ENCODE measurements around the gene RAB7A. TPM values are rescaled to one million over a fixed set of nuclear protein-coding genes. Genes with fewer than 3 reads are reported as not detected.

RAB7A gene
- total and polyA plus RNA-seq, 10 of the 15 experiments (the other 5 are each of a cell fraction or from before 2014, with no cell fraction given), result 40.3 to 212 (median 160) TPM

DNA sequence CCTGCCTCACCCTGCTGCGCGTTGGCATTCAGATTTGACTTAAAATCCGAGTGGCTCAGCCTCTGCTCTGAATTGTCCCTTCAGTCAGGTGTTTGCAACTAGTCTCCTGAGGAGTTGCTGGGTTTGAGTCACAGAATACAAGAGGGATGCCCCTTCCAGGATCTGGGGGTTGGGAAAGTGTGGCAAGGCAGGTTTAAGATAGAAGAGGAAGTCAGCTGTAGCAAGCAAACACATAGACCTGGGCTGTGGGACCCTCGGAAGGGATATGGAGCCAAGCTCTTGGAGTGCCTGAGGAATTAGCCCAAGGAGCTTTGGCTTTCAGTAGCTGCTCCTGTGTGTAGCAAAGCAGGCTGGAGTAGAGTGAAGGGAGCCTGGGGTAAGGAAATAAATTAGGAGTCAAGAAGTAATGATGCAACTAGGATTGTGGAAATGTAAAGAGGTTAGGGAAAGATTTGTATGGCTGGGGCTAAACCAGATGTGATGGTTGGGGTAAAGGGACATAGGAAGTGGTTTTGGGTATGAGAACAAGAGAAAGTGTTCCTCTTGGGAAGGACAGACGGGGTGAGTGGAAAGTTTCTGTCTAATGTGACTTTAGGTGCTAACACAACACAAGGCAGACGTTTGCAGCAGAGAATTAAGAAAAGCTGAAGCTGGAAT is 41.2 kb downstream of the RAB7A start:
- intact Hi-C loops (cut with micrococcal nuclease; ENCODE audit: unreplicated experiment), result no loop called here
- peaks cover 74% of the 10 kb centered on the region for H3K79me2 ChIP-seq (ENCODE audit: control insufficient read depth, insufficient read depth, low read length)
- in situ Hi-C loops (cut with MboI), result no loop called here
- RAD21 ChIA-PET (ENCODE audit: unreplicated experiment), result no interaction called here
- H3K27me3 ChIP-seq (replicated peaks in 1 of 2; ENCODE audit: control insufficient read depth in 2 of 2, insufficient read depth in 2 of 2, low read length in 1 of 2), result no peaks in the 10 kb centered on the region
- H3K4me1 ChIP-seq (ENCODE audit: control insufficient read depth, insufficient read depth, low read length), result peaks cover 6% of the 10 kb centered on the region; the same call in 1 of the 2 replicates
- DNase-seq (ENCODE audit: low read depth, low spot score) (no peak), FAIRE-seq (no peak), ATAC-seq (no peak; the same call in 2 of the 3 replicates)
- no peaks in the 10 kb centered on the region for H3K9me3 ChIP-seq (replicated peaks; ENCODE audit: control insufficient read depth, insufficient read depth, low read length)
- SMC1A ChIA-PET (ENCODE audit: uncharacterized antibody, unreplicated experiment), result interaction anchor here (0.7 to 1.5 kb wide), 6 partner anchors 8 to 305 kb away, joined by 3 to 5 read pairs (median 3); no protein-coding TSS in a partner anchor
- no TSS peak for BruUV-seq (replicated peaks)
- peaks cover 2% of the 10 kb centered on the region in 2 experiments; a peak in 2 of 4 replicates for H3K36me3 ChIP-seq (ENCODE audit: control insufficient read depth in 2 of 2, insufficient read depth in 2 of 2, low read length in 1 of 2)
- WGBS (ENCODE audit: insufficient coverage, insufficient replicate concordance, low lambda C conversion rate, missing lambda C conversion rate), result 53% methylated on average over 6 of the region's 6 CpGs
- peak overlapping the region; percentile 20; the same call in 1 of the 2 replicates for H3K27ac ChIP-seq (ENCODE audit: control insufficient read depth, insufficient read depth)
- H4K20me1 ChIP-seq (ENCODE audit: control insufficient read depth, insufficient read depth), result no peaks in the 10 kb centered on the region
- H3K4me2 ChIP-seq (ENCODE audit: control insufficient read depth, insufficient read depth), result no peak overlapping the region
- H2AFZ ChIP-seq (ENCODE audit: control insufficient read depth, low read depth, low read length), result no peak overlapping the region
- no peak overlapping the region for H3K4me3 ChIP-seq
- no peak overlapping the region for H3K9ac ChIP-seq (ENCODE audit: control insufficient read depth, insufficient read depth, low read length)
- POLR2A ChIA-PET, result interaction anchor here (0.6 to 1.1 kb wide), 2 partner anchors 13 to 42 kb away, joined by 3 read pairs; no protein-coding TSS in a partner anchor
- TF ChIP-seq SPI1 (IDR thresholded peaks at IDR 0.05; ENCODE audit: borderline replicate concordance, insufficient read depth, low read depth, low read length) (0 out of 2 replicates have a peak, but pooled peaks have one; percentile 12), STAT1 (conservative IDR thresholded peaks at IDR 0.05) (no peak), IKZF1 (conservative IDR thresholded peaks at IDR 0.05) (no peak), SMARCA5 (IDR thresholded peaks at IDR 0.05) (no peak), IKZF2 (IDR thresholded peaks at IDR 0.05) (no peak)
- CTCF ChIA-PET, result no interaction called here

DNA sequence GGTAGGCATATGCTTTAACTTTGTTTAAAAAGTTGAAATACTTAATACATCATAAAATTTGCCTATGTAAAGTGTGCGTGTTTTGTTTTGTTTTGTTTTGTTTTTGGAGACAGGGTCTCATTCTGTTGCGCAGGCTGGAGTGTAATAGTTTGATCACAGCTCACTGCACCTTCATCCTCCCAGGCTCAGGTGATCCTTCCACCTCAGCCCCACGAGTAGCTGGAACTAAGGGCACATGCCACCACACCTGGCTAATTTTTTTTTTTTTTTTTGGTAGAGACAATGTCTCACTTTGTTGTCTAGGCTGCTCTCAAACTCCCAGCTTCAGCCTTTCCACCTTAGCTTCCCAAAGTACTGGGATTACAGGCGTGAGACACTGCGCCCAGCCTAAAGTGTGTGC is 42.5 kb downstream of the RAB7A start:
- POLR2A ChIA-PET, result interaction anchor here (0.7 to 1.1 kb wide), 3 partner anchors 12 to 39 kb away, joined by 3 read pairs; no protein-coding TSS in a partner anchor
- H4K20me1 ChIP-seq (ENCODE audit: control insufficient read depth, insufficient read depth), result no peaks in the 10 kb centered on the region

More for the DNA sequence above, 42.5 kb downstream of the RAB7A start:
- RAD21 ChIA-PET (ENCODE audit: unreplicated experiment), result interaction anchor here (0.9 to 1.0 kb wide), 2 partner anchors 15 to 33 kb away, joined by 3 read pairs; no protein-coding TSS in a partner anchor
- SMC1A ChIA-PET (ENCODE audit: uncharacterized antibody, unreplicated experiment), result interaction anchor here (1.0 to 1.5 kb wide), 3 partner anchors 10 to 31 kb away, joined by 3 to 5 read pairs (median 4); no protein-coding TSS in a partner anchor
- no TSS peak for BruUV-seq (replicated peaks)
- Histone ChIP-seq H3K4me2 (ENCODE audit: control insufficient read depth, insufficient read depth) (no peak overlapping the region), H3K79me2 (ENCODE audit: control insufficient read depth, insufficient read depth, low read length) (peaks cover 71% of the 10 kb centered on the region), H3K4me1 (ENCODE audit: control insufficient read depth, insufficient read depth, low read length) (peaks cover 6% of the 10 kb centered on the region; the same call in 1 of the 2 replicates), H3K27me3 (replicated peaks in 1 of 2; ENCODE audit: control insufficient read depth in 2 of 2, insufficient read depth in 2 of 2, low read length in 1 of 2) (no peaks in the 10 kb centered on the region), H3K9me3 (replicated peaks; ENCODE audit: control insufficient read depth, insufficient read depth, low read length) (no peaks in the 10 kb centered on the region), H3K4me3 (no peak overlapping the region), H3K27ac (ENCODE audit: control insufficient read depth, insufficient read depth) (no peak overlapping the region), H3K9ac (ENCODE audit: control insufficient read depth, insufficient read depth, low read length) (no peak overlapping the region), H3K36me3 (ENCODE audit: control insufficient read depth in 2 of 2, insufficient read depth in 2 of 2, low read length in 1 of 2) (peaks cover 2% of the 10 kb centered on the region in 2 experiments; a peak in 2 of 4 replicates), H2AFZ (ENCODE audit: control insufficient read depth, low read depth, low read length) (no peak overlapping the region)
- TF ChIP-seq MYC (IDR thresholded peaks at IDR 0.05; ENCODE audit: insufficient read depth, insufficient read length, insufficient replicate concordance, low read length, severe bottlenecking), result no peak
- TF ChIP-seq ATF7 (IDR thresholded peaks at IDR 0.05; ENCODE audit: low read depth), result no peak
- TF ChIP-seq RAD21 (IDR thresholded peaks at IDR 0.05; ENCODE audit: insufficient read depth, low read depth, low read length), result no peak
- TF ChIP-seq MTA2 (IDR thresholded peaks at IDR 0.05; ENCODE audit: low read depth), result no peak
- TF ChIP-seq EP300 (IDR thresholded peaks at IDR 0.05; ENCODE audit: borderline replicate concordance in 1 of 2, control insufficient read depth in 1 of 2, low read depth in 2 of 2, low read length in 2 of 2), result no peak
- no peak for TF ChIP-seq YBX1 (IDR thresholded peaks at IDR 0.05)
- no peak for TF ChIP-seq ZNF24 (IDR thresholded peaks at IDR 0.05)
- TF ChIP-seq EED (IDR thresholded peaks at IDR 0.05; ENCODE audit: low read depth), result no peak
- no peak for TF ChIP-seq GABPA (IDR thresholded peaks at IDR 0.05; ENCODE audit: low read depth)
- no peak for TF ChIP-seq RAD51 (IDR thresholded peaks at IDR 0.05)
- intact Hi-C loops (cut with micrococcal nuclease; ENCODE audit: unreplicated experiment) (no loop called here), in situ Hi-C loops (cut with MboI) (no loop called here)
- DNase-seq (ENCODE audit: low read depth, low spot score) (no peak), ATAC-seq (no peak), FAIRE-seq (no peak)
- WGBS (ENCODE audit: insufficient coverage, insufficient replicate concordance, low lambda C conversion rate, missing lambda C conversion rate), result 64% methylated on average over 5 of the region's 5 CpGs
- CTCF ChIA-PET, result interaction anchor here (1.0 to 1.1 kb wide), 2 partner anchors 10 to 88 kb away, joined by 3 read pairs; no protein-coding TSS in a partner anchor

All from GM12878 (cell line).